Aorta (tissue), 5 donors: ENCODE results near the gene PSMB11. TPM values are rescaled to one million over a fixed set of nuclear protein-coding genes. Genes with fewer than 3 reads are reported as not detected.

ENCODE experiments used
- ATAC-seq: fragments of 200-7000 bp; cut with Tn5 transposase; one replicate; pipeline ENCODE4 v1.9.1; 2022; ENCODE audit warnings: moderate library complexity; ENCODE audit not compliant: low FRiP score
- DNase-seq, 2 donors: peaks; one replicate each; pipeline ENCODE4 v3.0.0-alpha.2; 2020
- H3K27ac ChIP-seq, 2 donors: one replicate each; pipeline ENCODE4 v1.5.1; 2013; ENCODE audit warnings: low read length in 2 of 2, mild to moderate bottlenecking in 2 of 2, moderate library complexity in 2 of 2, control low read depth in 1 of 2, inconsistent platforms in 1 of 2, low read depth in 1 of 2
- H3K27me3 ChIP-seq, 2 donors: one replicate each; pipeline ENCODE4 v1.6.1; 2013; ENCODE audit warnings: control low read depth in 1 of 2, low read length in 1 of 2, mild to moderate bottlenecking in 1 of 2, moderate library complexity in 1 of 2; ENCODE audit not compliant: insufficient read depth in 2 of 2, control insufficient read depth in 1 of 2
- H3K36me3 ChIP-seq, 2 donors: one replicate each; pipeline ENCODE4 v1.6.1; 2013; ENCODE audit warnings: control low read depth in 1 of 2, low read length in 1 of 2, mild to moderate bottlenecking in 1 of 2; ENCODE audit not compliant: insufficient read depth in 2 of 2, control insufficient read depth in 1 of 2
- H3K4me1 ChIP-seq, 2 donors: one replicate each; pipeline ENCODE4 v1.6.1; 2013; ENCODE audit warnings: low read length in 2 of 2, control low read depth in 1 of 2, mild to moderate bottlenecking in 1 of 2, moderate library complexity in 1 of 2; ENCODE audit not compliant: insufficient read depth in 2 of 2, control insufficient read depth in 1 of 2
- H3K4me3 ChIP-seq, 2 donors: one replicate each; pipeline ENCODE4 v1.5.1; 2013; ENCODE audit warnings: low read length in 2 of 2, control low read depth in 1 of 2, mild to moderate bottlenecking in 1 of 2
- H3K9me3 ChIP-seq: one replicate; pipeline ENCODE4 v1.6.1; 2013; ENCODE audit warnings: mild to moderate bottlenecking, low read length; ENCODE audit not compliant: control insufficient read depth
- WGBS, 2 donors: extraction: QIAGEN DNeasy Blood & Tissue Kit; methylation state at CpG; one replicate each; pipeline ENCODE4 v1.1.7; 2013; 5-methylcytosine and 5-hydroxymethylcytosine counted together
- intact Hi-C, 2 donors: fragments of 100-400 bp; cut with DNase I; formaldehyde crosslinking; loops; one replicate each; pipeline versions ENCODE4 v1.14.2 to v1.15.0; 2022
- polyA plus RNA-seq, 2 donors: library from polyadenylated mRNA; stranded (reverse); fragments of 200-250 nt; gene quantifications; one replicate each; pipeline ENCODE4 v1.2.3, GENCODE V29; 2013
- total RNA-seq, 2 donors: library from RNA; stranded (reverse); fragmentation: NEBNext Ultra II Directional; extraction: Animal tissue kit (Norgen Biotek cat#: 25700); gene quantifications; one replicate each; pipeline ENCODE4 v1.2.1, GENCODE V29; 2021
- donor health status: healthy with polysubstance abuse.
- donor health status: Bipolar disorder and iron deficiency.
- donor health status: DM: no; HTN: no; CAD: no.
- donor health status: DM: no; HTN: no; CAD: no.
- donor health status: DM: yes; HTN: yes; CAD: no.

Gene PSMB11
- total and polyA plus RNA-seq, 4 donors: not detected

- Histone ChIP-seq H3K4me3 (no peak overlapping the region), H3K27ac (no peak overlapping the region), H3K27me3 (no peaks in the 10 kb centered on the region), H3K36me3 (peaks cover 19 to 27% of the 10 kb centered on the region in 2 donors), H3K9me3 (no peaks in the 10 kb centered on the region), H3K4me1 (no peaks in the 10 kb centered on the region)
- intact Hi-C loops: no loop called here
- peak; percentile 91 for ATAC-seq
- DNase-seq: peak in 1 of 2 donors; percentile 88
- 19 to 20% methylated on average over 2 of the region's 2 CpGs for WGBS, 2 donors
Measured at GRCh38 chr14:23078692-23079116, 36.7 kb downstream of the PSMB11 start.

- Histone ChIP-seq H3K4me1 (no peaks in the 10 kb centered on the region), H3K27ac (no peak overlapping the region), H3K36me3 (peaks cover 19 to 27% of the 10 kb centered on the region in 2 donors), H3K9me3 (no peaks in the 10 kb centered on the region), H3K4me3 (no peak overlapping the region), H3K27me3 (no peaks in the 10 kb centered on the region)
- DNase-seq (no peak), ATAC-seq (no peak)
- 90 to 91% methylated on average over 2 of the region's 2 CpGs for WGBS, 2 donors
- intact Hi-C loops: no loop called here
Measured at GRCh38 chr14:23079716-23080115, 37.7 kb downstream of the PSMB11 start.

GRCh38 chr14:23080474-23080873 is 38.5 kb downstream of the PSMB11 start:
- no peaks in the 10 kb centered on the region for H3K9me3 ChIP-seq
- H3K4me3 ChIP-seq: no peak overlapping the region
- 89 to 100% methylated on average over 1 of the region's 1 CpG for WGBS, 2 donors
- H3K27me3 ChIP-seq: no peaks in the 10 kb centered on the region
- ATAC-seq: no peak
- H3K27ac ChIP-seq: no peak overlapping the region
- no peaks in the 10 kb centered on the region for H3K4me1 ChIP-seq
- DNase-seq: no peak
- intact Hi-C loops: no loop called here
- H3K36me3 ChIP-seq: peaks cover 19 to 27% of the 10 kb centered on the region in 2 donors

GRCh38 chr14:23085458-23085857 is 43.4 kb downstream of the PSMB11 start:
- intact Hi-C loops: no loop called here

GRCh38 chr14:23086565-23086964 is 44.6 kb downstream of the PSMB11 start:
- Histone ChIP-seq H3K4me1 (no peaks in the 10 kb centered on the region), H3K4me3 (no peak overlapping the region), H3K9me3 (no peaks in the 10 kb centered on the region), H3K27ac (no peak overlapping the region), H3K36me3 (peaks cover 0 to under 1% of the 10 kb centered on the region in 2 donors), H3K27me3 (no peaks in the 10 kb centered on the region)
- intact Hi-C loops: no loop called here
- no peak for DNase-seq
- WGBS, 2 donors: 81 to 90% methylated on average over 1 of the region's 1 CpG
- ATAC-seq: no peak

More at GRCh38 chr14:23085458-23085857, 43.4 kb downstream of the PSMB11 start:
- no peak for DNase-seq
- Histone ChIP-seq H3K36me3 (peaks cover 2 to 5% of the 10 kb centered on the region in 2 donors), H3K27me3 (no peaks in the 10 kb centered on the region), H3K9me3 (no peaks in the 10 kb centered on the region), H3K4me1 (no peaks in the 10 kb centered on the region), H3K27ac (no peak overlapping the region), H3K4me3 (no peak overlapping the region)
- ATAC-seq: no peak
- 76 to 81% methylated on average over 3 of the region's 3 CpGs for WGBS, 2 donors

- intact Hi-C loops: no loop called here
- Histone ChIP-seq H3K4me3 (no peak overlapping the region), H3K36me3 (no peaks in the 10 kb centered on the region), H3K27me3 (no peaks in the 10 kb centered on the region), H3K9me3 (no peaks in the 10 kb centered on the region), H3K27ac (no peak overlapping the region), H3K4me1 (peaks cover 0 to 5% of the 10 kb centered on the region in 2 donors)
- DNase-seq: peak in 1 of 2 donors; percentile 36
- ATAC-seq: no peak
- 86 to 88% methylated on average over 12 of the region's 12 CpGs for WGBS, 2 donors
Measured at GRCh38 chr14:23089498-23090253, 47.7 kb downstream of the PSMB11 start.

- 63 to 65% methylated on average over 4 of the region's 4 CpGs for WGBS, 2 donors
- no peaks in the 10 kb centered on the region for H3K27me3 ChIP-seq
- H3K36me3 ChIP-seq: no peaks in the 10 kb centered on the region
- H3K4me3 ChIP-seq: no peak overlapping the region
- DNase-seq: no peak
- H3K27ac ChIP-seq: no peak overlapping the region
- peaks cover 0 to 5% of the 10 kb centered on the region in 2 donors for H3K4me1 ChIP-seq
- intact Hi-C loops: no loop called here
- no peaks in the 10 kb centered on the region for H3K9me3 ChIP-seq
- ATAC-seq: no peak
Measured at GRCh38 chr14:23090254-23090636, 48.2 kb downstream of the PSMB11 start.

GRCh38 chr14:23091294-23092225 is 49.5 kb downstream of the PSMB11 start:
- Histone ChIP-seq H3K27ac (no peak overlapping the region), H3K9me3 (no peaks in the 10 kb centered on the region), H3K27me3 (no peaks in the 10 kb centered on the region), H3K4me3 (no peak overlapping the region), H3K4me1 (peaks cover 0 to 6% of the 10 kb centered on the region in 2 donors), H3K36me3 (no peaks in the 10 kb centered on the region)
- DNase-seq (peak in 1 of 2 donors; percentile 20), ATAC-seq (no peak)
- intact Hi-C loops: no loop called here
- WGBS, 2 donors: 79 to 80% methylated on average over 12 of the region's 12 CpGs
